NCI-H345 treated with DMSO at 0.1 percent for 48 hours (cell line): ENCODE measurements around the gene TLX1.

ENCODE experiments used
- DNase-seq: peaks from one replicate; lab custom pipeline; 2025; ENCODE audit not compliant: unreplicated experiment; lab: John Stamatoyannopoulos, UW

Gene TLX1

GRCh38 chr10:101130984-101131961 is at the start of gene TLX1:
TLX1 (plus strand) TSS chr10:101131300; CDS start chr10:101131542, 242 bp downstream.
- no peak for DNase-seq

- DNase-seq: no peak
Observed at GRCh38 chr10:101085846-101086245, 45.3 kb upstream of the TLX1 start.

DNA sequence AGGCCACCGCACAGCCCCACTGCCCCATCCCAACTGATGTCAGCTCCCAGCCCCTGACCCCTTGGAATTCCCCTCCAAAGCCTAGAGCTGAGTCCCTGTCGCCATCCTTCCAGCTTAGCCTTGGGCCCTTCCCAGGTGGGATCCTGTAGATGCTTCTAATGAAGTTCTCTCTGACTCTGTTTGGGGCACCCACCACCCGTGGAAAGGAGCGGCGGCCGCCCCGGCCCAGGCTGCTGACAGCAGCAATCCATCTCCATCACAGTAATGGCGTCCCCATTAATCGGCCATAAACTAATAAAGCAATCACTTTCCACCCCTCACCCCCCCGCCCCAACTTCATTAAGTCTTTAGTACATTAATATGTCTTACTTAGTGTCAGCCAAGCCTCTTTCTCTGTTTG is 43.7 kb upstream of the TLX1 start:
- DNase-seq: no peak

DNA sequence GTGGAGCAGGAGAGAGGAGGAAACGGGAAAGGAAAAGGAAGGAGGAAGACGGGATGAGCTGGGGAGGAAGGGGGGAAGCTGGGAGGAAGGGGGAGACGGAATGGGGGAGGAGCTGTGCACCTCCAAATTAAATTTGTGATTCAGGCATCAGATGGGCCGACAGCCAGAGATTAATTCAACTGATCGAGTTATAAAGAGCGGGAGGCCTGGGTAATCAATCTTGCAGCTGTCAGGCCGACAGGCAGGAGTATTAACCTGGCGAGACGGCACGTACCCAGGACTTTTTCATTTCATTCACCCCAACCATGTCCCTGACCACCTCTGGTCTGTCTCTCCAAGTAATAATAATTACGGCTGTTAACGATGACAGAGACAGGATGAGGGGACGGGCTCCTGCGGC is 43.1 kb upstream of the TLX1 start:
- DNase-seq: no peak

GRCh38 chr10:101089520-101090299 is 41.4 kb upstream of the TLX1 start:
- DNase-seq: no peak

DNA sequence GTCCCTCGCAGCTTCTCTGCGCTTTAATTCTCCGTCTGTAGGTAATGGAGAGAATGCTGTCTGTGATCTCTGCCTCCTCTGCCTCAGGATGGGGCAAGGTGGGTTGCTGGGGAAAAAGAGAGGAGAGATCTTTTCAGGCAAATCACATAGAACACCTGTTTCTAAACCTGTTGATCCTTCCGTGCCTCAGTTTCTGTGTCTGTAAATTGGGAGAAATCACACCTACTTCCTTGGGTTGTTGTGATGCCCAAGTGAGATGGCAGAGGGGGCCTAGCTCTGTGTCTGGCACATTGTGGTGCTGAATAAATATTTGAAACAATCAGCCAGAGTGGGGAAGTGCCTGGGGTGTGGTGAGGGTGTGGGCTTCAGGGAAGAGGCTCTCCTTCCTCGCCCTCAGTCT is 40.5 kb upstream of the TLX1 start:
- DNase-seq: no peak

DNA sequence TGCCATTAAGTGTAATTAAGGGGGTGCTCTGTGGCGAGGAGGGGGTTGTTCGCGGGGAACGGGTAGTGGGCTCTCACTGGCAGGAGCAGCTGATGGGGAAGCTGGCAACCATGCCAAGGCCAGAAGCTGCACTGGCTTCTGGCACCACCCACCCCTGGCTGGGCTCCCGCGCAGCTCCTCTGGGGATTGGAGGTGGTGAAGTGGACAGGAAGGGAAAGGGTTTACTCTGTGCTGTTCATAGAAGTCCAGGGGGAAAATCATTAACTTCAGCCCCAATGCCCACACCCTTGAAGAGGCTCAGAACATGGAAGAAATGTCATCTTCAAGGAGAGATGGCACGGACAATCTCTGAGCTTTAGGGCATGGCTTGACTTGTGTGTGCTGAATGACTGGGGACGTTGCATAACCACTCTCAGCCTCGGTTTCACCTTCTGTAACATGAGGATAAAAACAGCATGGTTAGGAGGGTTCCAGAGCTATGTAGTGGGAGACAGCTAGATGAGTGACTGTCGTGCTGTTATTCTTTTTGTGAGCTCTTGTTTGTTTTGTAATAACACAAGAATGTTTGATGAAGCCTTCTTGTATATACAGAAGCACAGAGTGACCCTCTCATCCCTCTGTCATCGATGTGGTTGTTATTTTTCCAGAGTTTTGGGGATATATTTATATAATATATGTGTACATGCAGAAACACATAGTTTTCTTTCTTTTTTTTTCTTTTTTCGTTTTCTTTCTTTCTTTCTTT is 39.4 kb upstream of the TLX1 start:
- DNase-seq: no peak

GRCh38 chr10:101092881-101093354 is 38.2 kb upstream of the TLX1 start:
- no peak for DNase-seq

GRCh38 chr10:101094121-101094879 is 36.8 kb upstream of the TLX1 start:
- DNase-seq: no peak

- DNase-seq: no peak
Observed at GRCh38 chr10:101095004-101095403, 36.1 kb upstream of the TLX1 start.

GRCh38 chr10:101095550-101096213 is 35.4 kb upstream of the TLX1 start:
- DNase-seq: peak; percentile 24

- DNase-seq: no peak
Observed at GRCh38 chr10:101096378-101096777, 34.7 kb upstream of the TLX1 start.

DNA sequence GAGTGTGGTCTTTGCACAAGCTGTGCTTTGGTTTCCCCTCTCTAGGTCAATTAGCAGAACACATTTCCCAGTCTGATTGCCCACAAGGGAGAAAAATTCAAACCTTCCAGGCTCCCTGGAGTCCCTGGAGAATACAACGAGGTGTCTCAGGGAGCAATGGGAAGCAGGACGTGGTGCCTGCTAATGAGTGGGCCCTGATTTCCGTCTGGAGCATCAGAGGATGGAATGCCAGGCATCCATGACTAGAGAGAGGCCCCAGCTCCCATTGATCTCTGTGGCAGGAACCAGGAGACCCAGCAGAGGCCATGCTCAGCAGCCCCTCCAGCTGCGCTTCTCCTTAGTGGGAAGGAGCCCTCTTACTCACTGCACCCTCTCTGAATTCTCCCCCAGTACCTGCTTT is 33.2 kb upstream of the TLX1 start:
- no peak for DNase-seq

- no peak for DNase-seq
Observed at GRCh38 chr10:101099901-101100300, 31.2 kb upstream of the TLX1 start.

- DNase-seq: no peak
Observed at GRCh38 chr10:101101372-101101881, 29.7 kb upstream of the TLX1 start.

DNA sequence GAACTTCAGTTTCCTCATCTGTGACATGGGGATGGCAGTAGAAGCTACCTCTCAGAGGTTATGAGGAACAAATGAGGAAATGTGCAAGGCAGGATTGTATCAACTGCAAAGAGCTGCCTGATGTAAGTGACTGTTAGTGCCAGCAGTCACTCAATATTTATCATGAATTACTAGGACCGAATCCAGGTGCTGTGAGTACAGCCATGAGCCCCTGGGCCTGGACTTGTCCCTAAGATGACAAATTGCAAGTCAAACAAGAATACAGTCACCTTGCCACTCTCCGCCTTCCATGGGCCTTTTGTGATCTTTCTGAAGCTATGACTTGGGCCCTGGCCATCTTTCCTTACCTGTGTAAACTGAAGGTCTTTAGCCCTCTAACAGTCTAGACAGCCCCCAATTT is 27.7 kb upstream of the TLX1 start:
- DNase-seq: no peak

- DNase-seq: no peak
Observed at GRCh38 chr10:101106351-101106750, 24.7 kb upstream of the TLX1 start.

DNA sequence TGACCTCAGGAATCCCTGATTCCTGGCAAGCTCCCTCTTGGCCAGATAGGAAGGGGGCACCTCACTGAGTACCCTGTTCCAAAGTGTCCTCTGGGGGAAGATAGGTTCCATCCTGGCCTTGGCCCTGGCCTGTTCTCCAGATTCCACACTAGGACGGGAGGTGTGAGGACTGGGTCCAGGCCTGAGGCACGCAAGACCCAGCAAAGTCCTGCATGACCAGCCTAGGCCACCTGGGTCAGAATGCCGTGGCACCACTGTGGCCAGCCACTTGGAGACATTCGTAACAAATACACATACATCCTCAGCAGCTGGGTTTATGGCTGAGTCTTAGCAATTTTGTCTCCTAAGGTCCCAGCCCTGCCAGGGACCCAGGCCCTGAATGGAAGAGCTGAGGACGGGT is 23.3 kb upstream of the TLX1 start:
- DNase-seq: no peak

- no peak for DNase-seq
Observed at GRCh38 chr10:101110856-101111523, 20.1 kb upstream of the TLX1 start.
